HUES6 (cell line): Measurements from ENCODE around the gene FHOD3.
"Not testable (repeated sequence)": the region's sequence is repeated elsewhere in the genome, so short reads cannot be mapped to it uniquely, and the experiment has no call there.

Experiments used
- H3K27ac ChIP-seq: 2 replicates; pipeline ENCODE4 v1.7.0; 2013; ENCODE audit warnings: low read depth, mild to moderate bottlenecking, low read length, inconsistent platforms
- H3K27me3 ChIP-seq: 2 replicates; pipeline ENCODE4 v1.6.1; 2013; ENCODE audit warnings: low read length; ENCODE audit not compliant: control insufficient read depth, insufficient read depth
- H3K36me3 ChIP-seq: 2 replicates; pipeline ENCODE4 v1.6.1; 2013; ENCODE audit warnings: low read length; ENCODE audit not compliant: control insufficient read depth, insufficient read depth
- H3K4me1 ChIP-seq: 2 replicates; pipeline ENCODE4 v1.6.1; 2013; ENCODE audit warnings: low read length; ENCODE audit not compliant: control insufficient read depth, insufficient read depth
- H3K4me3 ChIP-seq: 2 replicates; pipeline ENCODE4 v1.5.1; 2013; ENCODE audit warnings: low read depth, low read length
- H3K9ac ChIP-seq: one replicate; pipeline ENCODE4 v1.6.1; 2013; ENCODE audit warnings: mild to moderate bottlenecking, low read length
- H3K9me3 ChIP-seq: 2 replicates; pipeline ENCODE4 v1.6.1; 2013; ENCODE audit warnings: low read depth, low read length; ENCODE audit not compliant: control insufficient read depth, insufficient read depth

The FHOD3 gene

DNA sequence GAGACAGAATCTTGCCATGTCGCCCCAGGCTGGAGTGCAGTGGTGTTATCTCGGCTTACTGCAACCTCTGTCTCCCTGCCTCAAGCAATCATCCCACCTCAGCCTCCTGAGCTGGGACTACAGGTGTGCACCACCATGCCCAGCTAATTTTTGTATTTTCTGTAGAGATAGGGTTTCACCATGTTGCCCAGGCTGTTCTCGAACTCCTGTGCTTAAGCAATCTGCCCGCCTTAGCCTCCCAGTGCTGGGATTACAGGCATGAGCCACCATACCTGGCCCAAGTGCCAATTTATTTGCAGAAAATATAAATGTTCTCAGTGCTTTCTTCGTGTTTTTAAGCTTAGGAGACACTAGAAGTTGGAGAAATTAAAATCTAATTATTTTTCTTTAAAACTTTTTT lies 166.0 kb downstream of the FHOD3 start:
- not testable (repeated sequence) for H3K9ac ChIP-seq, H3K9me3 ChIP-seq, H3K27me3 ChIP-seq, H3K27ac ChIP-seq, H3K4me3 ChIP-seq, H3K36me3 ChIP-seq
- H3K4me1 ChIP-seq, result peaks cover 55% of the 10 kb centered on the region

- no peak overlapping the region for H3K4me3 ChIP-seq
- no peaks in the 10 kb centered on the region for H3K36me3 ChIP-seq
- H3K4me1 ChIP-seq, result peaks cover 56% of the 10 kb centered on the region
- H3K9ac ChIP-seq, result no peak overlapping the region
- H3K9me3 ChIP-seq, result no peaks in the 10 kb centered on the region
- no peaks in the 10 kb centered on the region for H3K27me3 ChIP-seq
- H3K27ac ChIP-seq, result no peak overlapping the region
Observed at GRCh38 chr18:36464126-36464651, 166.7 kb downstream of the FHOD3 start.

- H3K4me3 ChIP-seq, result no peak overlapping the region
- H3K36me3 ChIP-seq, result no peaks in the 10 kb centered on the region
- H3K9ac ChIP-seq, result no peak overlapping the region
- no peaks in the 10 kb centered on the region for H3K27me3 ChIP-seq
- H3K27ac ChIP-seq, result no peak overlapping the region
- no peaks in the 10 kb centered on the region for H3K9me3 ChIP-seq
- H3K4me1 ChIP-seq, result peaks cover 56% of the 10 kb centered on the region
Observed at GRCh38 chr18:36465276-36465675, 167.8 kb downstream of the FHOD3 start.

DNA sequence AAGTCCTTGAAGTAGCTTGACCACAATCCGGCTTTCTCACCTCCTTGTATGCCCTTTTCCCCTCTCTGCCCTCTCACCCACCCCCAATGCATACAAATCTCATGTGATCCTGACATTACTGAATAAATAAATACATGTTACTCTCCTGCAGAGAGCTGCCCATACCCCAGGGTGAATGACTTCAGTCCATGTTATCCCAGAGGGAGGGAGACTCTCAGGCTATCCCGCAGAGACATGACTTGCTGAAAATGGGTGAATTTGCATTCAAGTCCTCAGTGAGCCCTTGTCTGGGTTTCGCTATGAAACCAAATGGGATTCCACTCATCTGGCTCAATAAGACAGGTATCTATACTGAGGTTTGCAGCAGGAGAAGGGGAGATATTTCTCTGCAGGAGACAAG lies 168.5 kb downstream of the FHOD3 start:
- Histone ChIP-seq H3K36me3 (no peaks in the 10 kb centered on the region), H3K4me3 (no peak overlapping the region), H3K9ac (no peak overlapping the region), H3K27me3 (no peaks in the 10 kb centered on the region), H3K27ac (no peak overlapping the region), H3K4me1 (peaks cover 54% of the 10 kb centered on the region), H3K9me3 (no peaks in the 10 kb centered on the region)

- Histone ChIP-seq H3K9me3 (no peaks in the 10 kb centered on the region), H3K27me3 (no peaks in the 10 kb centered on the region), H3K4me3 (no peak overlapping the region), H3K27ac (no peak overlapping the region), H3K9ac (no peak overlapping the region), H3K4me1 (peaks cover 53% of the 10 kb centered on the region), H3K36me3 (no peaks in the 10 kb centered on the region)
Observed at GRCh38 chr18:36467614-36468013, 170.1 kb downstream of the FHOD3 start.

- Histone ChIP-seq H3K9me3 (no peaks in the 10 kb centered on the region), H3K36me3 (no peaks in the 10 kb centered on the region), H3K4me1 (peaks cover 53% of the 10 kb centered on the region), H3K27me3 (no peaks in the 10 kb centered on the region), H3K9ac (no peak overlapping the region), H3K27ac (no peak overlapping the region), H3K4me3 (no peak overlapping the region)
Observed at GRCh38 chr18:36468161-36468560, 170.6 kb downstream of the FHOD3 start.

DNA sequence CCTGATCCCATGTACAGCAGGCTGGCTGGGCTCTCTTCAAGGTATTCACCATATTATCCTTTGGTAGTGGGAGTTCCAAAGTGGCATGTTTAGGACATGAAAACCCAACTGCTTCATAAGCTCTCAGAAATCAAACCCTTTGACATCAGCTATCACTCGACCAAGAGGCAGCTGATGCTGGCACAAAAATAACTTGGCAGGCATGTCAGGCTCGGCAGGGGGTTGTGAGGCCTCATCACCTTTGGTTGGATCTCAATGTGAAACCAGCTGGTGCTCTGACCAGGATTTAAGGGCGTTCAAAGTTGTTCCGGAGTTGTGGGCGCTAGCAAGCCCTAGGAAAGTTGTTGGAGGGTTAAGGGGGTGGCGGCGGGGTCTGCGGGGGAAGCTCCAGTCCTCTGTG lies 171.9 kb downstream of the FHOD3 start:
- H3K4me3 ChIP-seq, result no peak overlapping the region
- H3K9ac ChIP-seq, result no peak overlapping the region
- peaks cover 46% of the 10 kb centered on the region for H3K4me1 ChIP-seq
- no peaks in the 10 kb centered on the region for H3K9me3 ChIP-seq
- no peaks in the 10 kb centered on the region for H3K36me3 ChIP-seq
- no peaks in the 10 kb centered on the region for H3K27me3 ChIP-seq
- no peak overlapping the region for H3K27ac ChIP-seq

DNA sequence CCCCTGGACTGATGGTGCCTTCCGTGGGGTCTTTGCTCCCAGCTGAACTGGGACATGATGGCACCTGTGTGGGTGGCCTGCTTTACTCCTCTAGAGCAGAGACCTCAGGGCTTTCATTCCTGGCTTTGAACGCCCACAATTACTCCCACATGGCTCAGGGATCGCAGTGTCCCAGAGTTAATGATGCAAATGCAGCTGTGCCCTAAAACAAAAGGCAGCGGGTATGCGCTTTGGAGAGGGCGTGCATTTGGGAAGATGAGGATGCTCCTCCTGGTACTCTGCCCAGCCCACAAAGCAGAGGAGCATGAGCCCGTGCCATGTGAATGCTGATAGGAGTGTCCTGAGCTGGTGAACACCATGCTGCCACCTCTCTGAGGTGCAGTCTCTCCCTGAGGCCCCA lies 173.4 kb downstream of the FHOD3 start:
- H3K9ac ChIP-seq, result no peak overlapping the region
- H3K27me3 ChIP-seq, result no peaks in the 10 kb centered on the region
- no peaks in the 10 kb centered on the region for H3K36me3 ChIP-seq
- H3K9me3 ChIP-seq, result no peaks in the 10 kb centered on the region
- H3K4me1 ChIP-seq, result peaks cover 36% of the 10 kb centered on the region
- no peak overlapping the region for H3K4me3 ChIP-seq
- H3K27ac ChIP-seq, result no peak overlapping the region

GRCh38 chr18:36471393-36471792 lies 173.9 kb downstream of the FHOD3 start:
- no peak overlapping the region for H3K4me3 ChIP-seq
- no peak overlapping the region for H3K9ac ChIP-seq
- peaks cover 31% of the 10 kb centered on the region for H3K4me1 ChIP-seq
- H3K36me3 ChIP-seq, result no peaks in the 10 kb centered on the region
- H3K9me3 ChIP-seq, result no peaks in the 10 kb centered on the region
- no peaks in the 10 kb centered on the region for H3K27me3 ChIP-seq
- H3K27ac ChIP-seq, result no peak overlapping the region

GRCh38 chr18:36476433-36476832 lies 178.9 kb downstream of the FHOD3 start:
- Histone ChIP-seq H3K36me3 (no peaks in the 10 kb centered on the region), H3K4me1 (peaks cover 15% of the 10 kb centered on the region), H3K9me3 (no peaks in the 10 kb centered on the region), H3K27me3 (no peaks in the 10 kb centered on the region), H3K27ac (no peak overlapping the region), H3K9ac (no peak overlapping the region), H3K4me3 (no peak overlapping the region)

GRCh38 chr18:36477776-36478175 lies 180.3 kb downstream of the FHOD3 start:
- H3K36me3 ChIP-seq, result no peaks in the 10 kb centered on the region
- H3K9ac ChIP-seq, result no peak overlapping the region
- H3K4me3 ChIP-seq, result no peak overlapping the region
- peaks cover 29% of the 10 kb centered on the region for H3K4me1 ChIP-seq
- H3K27ac ChIP-seq, result no peak overlapping the region
- H3K27me3 ChIP-seq, result no peaks in the 10 kb centered on the region
- H3K9me3 ChIP-seq, result no peaks in the 10 kb centered on the region

DNA sequence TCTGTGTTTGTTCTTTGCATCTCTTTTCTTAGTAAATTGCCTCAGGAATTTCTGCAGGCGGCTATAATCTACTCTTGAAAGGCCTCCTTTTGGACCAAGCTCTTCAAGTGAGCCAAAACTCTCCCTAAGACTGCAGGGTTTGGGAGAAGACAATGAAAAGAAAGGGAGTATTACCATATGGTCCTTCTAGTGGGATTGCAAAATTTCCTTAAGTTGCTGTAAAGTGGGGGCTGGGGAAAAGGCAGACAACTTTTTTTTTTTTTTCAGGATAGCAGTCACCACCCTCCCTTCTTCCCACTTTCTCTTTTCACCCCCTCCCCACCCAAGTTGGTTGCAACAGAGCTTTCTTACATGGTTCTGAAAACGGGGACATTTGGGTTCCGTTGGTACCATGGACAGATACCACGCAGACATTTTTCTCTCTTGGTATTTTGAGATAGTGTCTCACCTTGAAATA lies 183.7 kb downstream of the FHOD3 start:
- no peaks in the 10 kb centered on the region for H3K9me3 ChIP-seq
- H3K27me3 ChIP-seq, result no peaks in the 10 kb centered on the region
- H3K9ac ChIP-seq, result no peak overlapping the region
- no peak overlapping the region for H3K4me3 ChIP-seq
- H3K27ac ChIP-seq, result peak overlapping the region; percentile 52; the same call in 1 of the 2 replicates
- no peaks in the 10 kb centered on the region for H3K36me3 ChIP-seq
- H3K4me1 ChIP-seq, result peaks cover 31% of the 10 kb centered on the region
